Hypothalamus (tissue), 51 donors: ENCODE measurements around the gene CAPG.
"Not testable (repeated sequence)": the region's sequence is repeated elsewhere in the genome, so short reads cannot be mapped to it uniquely, and the experiment has no call there.

Experiments used
- DNase-seq, 51 donors: peaks; one replicate each; lab custom pipeline; 2025; lab: John Stamatoyannopoulos, UW

CAPG gene

GRCh38 chr2:85422072-85422457 lies 11.9 kb upstream of the CAPG start:
- no peak for DNase-seq

GRCh38 chr2:85421260-85422071 lies 11.3 kb upstream of the CAPG start:
- peak in 9 of 51 donors; percentile 24 to 62 (median 45) for DNase-seq

DNA sequence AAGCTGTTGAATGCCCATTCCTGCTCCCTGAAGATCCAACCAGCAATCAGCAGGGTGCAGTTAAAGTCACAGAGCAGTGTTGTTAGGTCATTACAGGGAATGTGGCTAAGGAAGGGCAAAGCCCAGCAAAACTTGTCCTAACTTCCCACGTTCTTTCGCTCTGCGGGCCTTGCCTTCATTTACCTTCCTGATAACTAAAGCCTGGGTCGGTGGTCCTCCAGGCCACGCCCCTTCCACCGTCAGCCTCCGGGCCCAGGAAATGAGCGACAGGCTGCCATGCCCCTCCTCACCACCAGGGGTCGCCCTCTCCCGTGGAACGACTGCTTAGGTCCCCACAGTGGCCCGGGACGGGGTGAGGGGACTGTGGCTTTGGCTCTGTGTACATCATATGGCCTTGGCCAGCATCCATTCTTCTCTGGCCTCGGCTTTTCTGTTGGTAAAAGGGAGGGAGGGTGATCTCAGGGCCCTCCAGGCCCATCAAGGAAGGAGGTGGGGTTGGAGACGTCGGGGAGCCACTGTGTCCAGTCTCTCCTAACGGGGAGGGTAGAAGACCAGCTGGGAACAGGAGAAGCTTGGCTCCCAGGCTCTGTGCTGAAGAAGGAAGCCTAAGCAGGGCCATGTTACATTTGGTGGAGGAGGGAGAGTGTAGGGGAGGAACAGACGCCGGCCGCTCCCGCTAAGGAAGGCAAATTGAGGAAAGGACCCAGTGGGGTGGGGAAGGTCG lies 10.5 kb upstream of the CAPG start:
- peak; percentile 49 to 96 (median 85) for DNase-seq

GRCh38 chr2:85419009-85419675 lies 9.0 kb upstream of the CAPG start:
- DNase-seq = no peak

DNA sequence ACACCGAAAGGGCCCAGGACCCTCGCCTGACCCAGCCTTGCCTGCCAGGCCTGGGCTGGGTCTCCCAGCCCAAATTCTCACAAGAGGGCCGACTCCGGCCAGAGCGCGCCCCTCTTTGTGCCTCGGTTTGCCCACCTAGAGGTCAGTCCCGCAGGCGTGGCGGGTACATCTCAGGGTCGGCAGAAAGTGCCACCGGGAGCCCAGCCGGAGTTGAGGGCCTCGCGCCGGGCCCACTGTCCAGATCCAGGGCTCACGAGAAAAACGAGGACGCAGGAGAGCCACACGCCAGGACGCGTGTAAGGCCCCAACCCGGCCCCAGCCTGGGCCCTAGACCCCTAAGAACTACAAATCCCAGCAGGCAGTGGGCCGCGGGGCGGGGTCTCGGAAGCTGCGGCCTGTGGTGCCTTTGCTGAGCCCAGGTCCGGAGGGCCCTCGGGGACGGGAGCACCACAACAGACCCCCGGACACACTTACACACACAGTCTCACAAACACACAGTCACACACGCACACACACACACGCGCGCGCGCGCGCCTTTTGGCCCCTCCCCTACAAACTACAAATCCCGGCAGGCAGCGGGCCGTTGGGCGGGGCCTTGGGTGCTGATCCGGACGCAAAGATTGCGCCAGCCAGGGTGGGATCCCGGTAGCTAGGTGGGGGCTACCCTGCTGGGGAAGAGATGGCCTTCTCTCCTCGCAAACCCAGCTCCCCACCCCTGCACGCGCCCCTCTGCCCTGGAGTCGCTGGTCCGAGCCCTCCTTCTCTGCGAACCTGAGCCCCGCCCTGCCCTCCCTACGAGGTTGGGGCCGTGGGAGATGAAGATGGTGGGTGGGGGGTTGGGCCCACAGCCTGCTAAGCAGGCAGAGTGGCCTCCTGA lies 8.2 kb upstream of the CAPG start, which contains the start of gene SH2D6:
TSS of gene SH2D6 (plus strand) at position 583 of the 877 bp plus-strand sequence. CDS start 10,752 bp downstream, outside the sequence.
- DNase-seq = peak; percentile 47 to 98 (median 86)

DNA sequence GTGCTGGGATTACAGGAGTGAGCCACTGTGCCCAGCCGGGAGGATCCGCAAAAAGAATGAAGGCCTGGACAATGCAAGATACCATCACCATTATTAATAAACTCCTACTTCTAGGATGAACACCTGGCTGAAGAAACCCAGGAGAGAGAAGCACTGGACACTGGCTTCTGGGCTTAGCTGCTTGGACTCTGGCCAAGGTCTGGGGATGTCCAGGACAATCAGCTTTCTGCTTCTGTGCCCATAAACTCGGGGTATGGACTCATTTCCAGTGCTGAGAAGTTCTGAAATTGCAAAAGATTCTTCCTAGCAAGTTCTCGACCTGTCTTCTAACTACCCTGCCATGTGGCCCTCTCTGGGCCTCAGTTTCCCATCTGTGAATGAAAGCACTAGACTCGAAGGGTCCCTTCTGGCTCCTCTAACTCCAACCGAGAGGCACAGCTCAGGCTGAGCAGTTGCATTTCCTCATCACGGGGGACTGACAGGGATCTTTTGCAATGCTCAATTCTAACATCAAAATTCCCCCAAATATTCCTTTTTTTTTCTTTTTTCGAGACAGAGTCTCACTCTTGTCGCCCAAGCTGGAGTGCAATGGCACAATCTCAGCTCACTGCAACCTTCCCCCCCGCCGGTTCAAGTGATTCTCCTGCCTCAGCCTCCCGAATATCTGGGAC lies 5.9 kb upstream of the CAPG start:
- no peak for DNase-seq

GRCh38 chr2:85414761-85415553 lies 4.8 kb upstream of the CAPG start:
- no peak for DNase-seq

GRCh38 chr2:85414421-85414759 lies 4.2 kb upstream of the CAPG start:
- not testable (repeated sequence) for DNase-seq

GRCh38 chr2:85413592-85414420 lies 3.6 kb upstream of the CAPG start:
- peak in 7 of 51 donors; percentile 9 to 45 (median 12) for DNase-seq

- DNase-seq = no peak
Observed at GRCh38 chr2:85411405-85411748, 1.2 kb upstream of the CAPG start.

DNA sequence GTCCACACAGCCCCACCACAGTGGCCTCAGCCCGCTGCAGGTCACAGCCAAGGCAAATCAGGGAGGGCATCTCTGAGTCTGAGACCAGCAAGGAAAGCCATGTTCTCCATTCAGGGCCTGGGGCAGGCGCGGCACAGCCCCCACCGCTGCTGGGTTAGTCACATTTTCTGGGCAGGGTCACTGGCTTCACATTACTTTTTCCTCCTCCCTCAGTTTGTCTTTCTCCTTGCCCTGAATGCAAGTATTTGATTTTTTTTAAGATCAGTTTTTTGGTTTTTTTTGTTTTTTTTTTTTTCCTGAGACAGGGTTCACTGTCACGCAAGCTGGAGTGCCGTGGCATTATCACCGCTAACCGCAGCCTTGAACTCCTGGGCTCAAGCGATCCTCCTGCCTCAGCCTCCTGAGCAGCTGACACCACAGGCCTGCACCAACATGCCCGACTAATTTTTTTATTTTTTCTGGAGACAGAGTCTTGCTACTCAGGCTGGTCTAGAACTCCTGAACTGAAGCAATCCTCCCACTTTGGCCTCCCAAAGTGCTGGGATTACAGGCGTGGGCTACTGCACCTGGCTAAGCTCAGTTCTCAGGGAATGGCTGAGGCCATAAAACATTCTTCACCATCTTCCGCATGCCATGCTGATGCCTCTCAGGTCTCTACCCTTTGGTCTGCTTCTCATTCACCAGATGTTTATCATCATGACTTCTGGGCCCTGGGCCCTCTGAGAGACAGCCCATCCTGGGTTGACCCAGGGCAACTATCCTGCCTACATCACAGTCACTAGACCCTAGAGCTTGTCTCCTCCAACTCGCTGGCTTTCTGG lies 628 bp upstream of the CAPG start:
- DNase-seq = no peak

DNA sequence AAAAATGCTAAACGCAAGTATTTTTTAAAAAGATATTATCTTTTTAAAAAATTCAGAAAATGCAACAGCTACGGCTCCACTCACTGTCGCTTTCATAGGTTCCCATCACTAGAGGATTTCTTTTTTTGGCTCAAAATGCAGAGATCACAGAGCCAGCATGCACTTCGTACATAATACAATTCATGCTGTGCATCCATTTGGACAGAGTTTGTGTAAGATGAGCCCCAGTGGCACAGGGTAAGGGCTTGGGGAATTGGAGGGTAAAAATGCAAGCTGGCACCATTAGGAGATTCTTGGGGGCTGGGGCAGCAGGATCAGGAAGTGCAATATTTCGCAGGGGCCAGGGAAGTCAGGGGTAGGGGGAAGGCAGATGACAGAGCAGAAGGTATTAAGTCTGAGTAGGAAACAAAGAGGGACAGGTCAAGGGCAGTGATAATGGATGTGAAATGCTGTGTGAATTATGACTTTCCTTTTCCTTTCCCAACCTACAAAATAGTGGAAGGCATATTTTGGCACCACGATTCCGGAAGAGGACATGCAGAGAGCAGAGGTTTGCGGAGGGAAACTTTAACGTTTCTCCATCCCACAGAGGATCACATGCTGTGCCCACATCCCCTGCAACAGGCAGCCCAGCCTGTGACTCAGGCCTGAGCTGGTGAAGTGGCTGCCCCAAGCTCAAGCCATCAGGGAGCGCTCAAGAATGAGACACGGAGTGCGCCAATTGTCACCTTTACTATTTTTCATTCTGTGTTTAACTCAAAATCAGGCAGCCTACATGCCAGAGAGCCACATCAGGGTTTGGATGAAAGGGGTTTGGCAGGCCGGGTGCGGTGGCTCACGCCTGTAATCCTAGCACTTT lies 4.7 kb downstream of the CAPG start:
- peak in 16 of 51 donors; percentile 3 to 45 (median 20) for DNase-seq

GRCh38 chr2:85401844-85402243 lies 8.3 kb downstream of the CAPG start:
- DNase-seq = no peak

DNA sequence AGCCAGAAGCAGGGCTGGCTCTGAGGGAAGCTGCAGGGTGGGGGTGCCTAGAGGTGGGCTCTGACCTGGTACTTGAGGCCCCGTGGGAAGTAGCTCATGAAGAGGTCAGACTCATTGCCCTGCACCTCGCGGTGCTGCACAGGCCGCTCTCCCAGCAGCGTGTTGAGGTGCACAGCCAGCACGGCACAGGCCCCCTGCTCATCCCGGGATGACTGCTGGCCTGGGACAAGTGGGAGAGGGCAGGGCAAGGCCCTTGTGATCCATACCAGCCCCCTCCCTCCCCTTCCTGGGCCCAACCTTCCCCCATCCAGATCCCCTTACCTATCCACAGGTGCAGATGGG lies 8.7 kb downstream of the CAPG start:
- no peak for DNase-seq

- peak in 8 of 51 donors; percentile 13 to 32 (median 18) for DNase-seq
Observed at GRCh38 chr2:85400541-85401463, 9.4 kb downstream of the CAPG start.
